HG02571 (cell line): ENCODE results near the gene THAP3.

Source experiments
- ATAC-seq: cut with Tn5 transposase; IDR thresholded peaks from one replicate; pipeline ENCODE4 v1.9.1; 2021; ENCODE audit warnings: mild to moderate bottlenecking, moderate library complexity; ENCODE audit not compliant: unreplicated experiment

Gene THAP3

DNA sequence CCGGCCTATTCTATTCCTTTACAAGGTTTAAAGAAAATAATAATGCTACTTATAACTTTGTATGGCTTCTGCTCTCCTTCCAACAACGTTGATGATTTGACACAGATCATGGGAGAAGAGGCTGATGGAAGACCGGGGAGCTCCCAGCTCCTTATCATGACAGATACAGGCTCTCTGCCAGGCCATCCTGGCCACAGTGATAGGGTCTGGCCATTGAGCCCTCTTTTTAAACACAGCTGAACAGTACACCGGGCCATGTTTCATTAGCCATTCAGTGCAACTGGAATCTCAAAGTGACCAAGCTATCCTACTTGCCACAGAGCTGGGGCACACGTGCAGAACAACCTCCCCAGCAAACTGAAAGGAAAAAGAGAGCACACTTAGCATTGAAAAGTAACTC is 42.0 kb downstream of the THAP3 start:
- no peak for ATAC-seq

DNA sequence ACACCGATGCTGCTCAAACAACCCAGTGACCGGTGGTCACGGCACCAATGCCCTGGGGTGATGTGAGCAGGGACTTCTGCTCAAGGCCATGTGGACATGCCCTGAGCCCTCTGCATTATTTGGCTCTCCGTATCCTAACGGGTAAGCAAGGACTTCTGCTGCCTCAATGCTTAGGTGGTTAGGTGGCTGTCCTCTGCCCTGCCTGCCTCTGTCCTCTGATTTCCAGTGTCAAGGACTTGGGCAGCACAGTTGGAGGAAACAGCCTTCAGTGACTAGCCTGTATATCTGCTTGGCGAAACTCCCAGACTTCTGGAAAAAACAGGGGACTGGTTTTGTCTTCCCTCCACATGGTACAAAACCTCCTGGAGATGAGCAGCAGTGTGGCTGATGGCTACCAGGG is 42.5 kb downstream of the THAP3 start:
- no peak for ATAC-seq

GRCh38 chr1:6668503-6668902 is 43.8 kb downstream of the THAP3 start:
- no peak for ATAC-seq

GRCh38 chr1:6672558-6672957 is 47.9 kb downstream of the THAP3 start:
- no peak for ATAC-seq

DNA sequence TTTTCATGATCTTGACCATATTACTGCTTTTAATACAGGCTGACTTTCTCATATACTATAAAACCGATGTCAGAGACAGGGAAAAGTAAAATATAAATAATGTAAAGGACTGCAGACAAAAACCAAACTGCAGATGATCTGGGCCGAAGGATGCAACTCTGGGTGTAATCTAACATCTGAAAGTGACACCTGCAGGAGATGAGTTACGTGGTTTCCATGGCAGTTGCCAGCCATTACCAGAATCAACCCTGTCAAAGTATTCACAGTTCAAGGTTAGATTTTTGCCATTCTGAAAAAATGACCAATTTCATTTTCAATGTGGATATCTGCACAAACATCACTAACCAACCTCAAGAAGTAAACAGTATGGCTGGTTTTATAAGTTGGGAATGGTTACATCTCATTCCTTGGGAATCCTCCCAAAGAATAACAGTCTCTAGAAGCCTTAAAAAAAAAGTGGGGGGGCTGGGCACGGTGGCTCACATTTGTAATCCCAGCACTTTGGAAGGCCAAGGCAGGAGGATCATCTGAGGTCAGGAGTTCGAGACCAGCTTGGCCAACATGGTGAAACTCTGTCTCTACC is 49.2 kb downstream of the THAP3 start:
- ATAC-seq: no peak

- ATAC-seq: no peak
Measured at GRCh38 chr1:6674771-6675170, 50.1 kb downstream of the THAP3 start.

- ATAC-seq: no peak
Measured at GRCh38 chr1:6675941-6676340, 51.3 kb downstream of the THAP3 start.
